Embryonic facial prominence (tissue), 1 donor: Measurements from ENCODE around the gene DNAJC13.

Experiments
- DNase-seq: peaks from one replicate; pipeline ENCODE4 v3.0.0-alpha.2; 2016; ENCODE audit errors: extremely low spot score

DNAJC13 gene

GRCh38 chr3:132486099-132486498, 68.8 kb downstream of the DNAJC13 start:
- DNase-seq = no peak

- DNase-seq = no peak
Measured at GRCh38 chr3:132488151-132488550, 70.8 kb downstream of the DNAJC13 start.

- no peak for DNase-seq
Measured at GRCh38 chr3:132499071-132499470, 81.8 kb downstream of the DNAJC13 start.

- DNase-seq = no peak
Measured at GRCh38 chr3:132503559-132503958, 86.3 kb downstream of the DNAJC13 start.

- no peak for DNase-seq
Measured at GRCh38 chr3:132504375-132504933, 87.2 kb downstream of the DNAJC13 start.

GRCh38 chr3:132507657-132508056, 90.4 kb downstream of the DNAJC13 start:
- DNase-seq = no peak

- DNase-seq = no peak
Measured at GRCh38 chr3:132509096-132509495, 91.8 kb downstream of the DNAJC13 start.

- no peak for DNase-seq
Measured at GRCh38 chr3:132509506-132509905, 92.2 kb downstream of the DNAJC13 start.

GRCh38 chr3:132513057-132513456, 95.8 kb downstream of the DNAJC13 start:
- no peak for DNase-seq

GRCh38 chr3:132517311-132517710, 100.0 kb downstream of the DNAJC13 start:
- no peak for DNase-seq

GRCh38 chr3:132519914-132520313, 102.6 kb downstream of the DNAJC13 start:
- DNase-seq = no peak

- no peak for DNase-seq
Measured at GRCh38 chr3:132521901-132522300, 104.6 kb downstream of the DNAJC13 start.

- DNase-seq = no peak
Measured at GRCh38 chr3:132522353-132522752, 105.1 kb downstream of the DNAJC13 start.

GRCh38 chr3:132530624-132531023, 113.3 kb downstream of the DNAJC13 start:
- no peak for DNase-seq

GRCh38 chr3:132535575-132536441, 118.5 kb downstream of the DNAJC13 start:
- DNase-seq = peak; percentile 23

- DNase-seq = no peak
Measured at GRCh38 chr3:132536442-132537153, 119.3 kb downstream of the DNAJC13 start.

GRCh38 chr3:132537297-132537696, 120.0 kb downstream of the DNAJC13 start:
- DNase-seq = no peak

GRCh38 chr3:132538072-132538471, 120.8 kb downstream of the DNAJC13 start:
- no peak for DNase-seq

- no peak for DNase-seq
Measured at GRCh38 chr3:132539681-132540080, 122.4 kb downstream of the DNAJC13 start.

GRCh38 chr3:132542577-132542976, 125.3 kb downstream of the DNAJC13 start:
- no peak for DNase-seq

- peak; percentile 71 for DNase-seq
Measured at GRCh38 chr3:132543011-132543739, 125.9 kb downstream of the DNAJC13 start.

GRCh38 chr3:132544130-132544529, 126.8 kb downstream of the DNAJC13 start:
- no peak for DNase-seq
